ENCODE measurements around the gene TFPI2.

GRCh38 chr7:93862651-93863050, 27.9 kb downstream of the TFPI2 start:
- TF ChIP-seq CTCF (IDR thresholded peaks at IDR 0.05) (no peak), POLR2A (IDR thresholded peaks at IDR 0.05) (no peak), EP300 (IDR thresholded peaks at IDR 0.05) (no peak)

All from stomach (tissue), 4 donors.